Endothelial cell of umbilical vein (primary cell): ENCODE measurements around the gene GPR160. TPM values are rescaled to one million over a fixed set of nuclear protein-coding genes. Genes with fewer than 3 reads are reported as not detected.

Source experiments
- BruUV-seq: library from RNA; stranded (reverse); fragments of 400-500 nt; replicated peaks from 2 replicates; lab custom pipeline; 2021; lab: Mats Ljungman, UMichigan
- CTCF ChIA-PET: fragments of 300-600, 350-600 bp; sonication (Branson Sonifier 250); formaldehyde crosslinking; loops from one replicate; lab custom pipeline; 2021; ENCODE audit warnings: antibody characterized with exemption, inconsistent platforms; lab: Charles Lee
- POLR2A ChIA-PET: fragments of 300-600, 350-600 bp; sonication (Branson Sonifier 250); formaldehyde crosslinking; loops from one replicate; lab custom pipeline; 2021; ENCODE audit warnings: antibody characterized with exemption, inconsistent platforms; lab: Charles Lee
- DNase-seq: peaks from one replicate; pipeline ENCODE4 v3.0.0-alpha.2; 2011; ENCODE audit warnings: low read depth, low spot score
- FAIRE-seq: peaks from 2 replicates; lab custom pipeline; 2011; peaks lifted over from hg19 to GRCh38; lab: Jason Lieb, UNC
- H2AFZ ChIP-seq: 2 replicates; pipeline ENCODE4 v1.6.0; 2012; ENCODE audit warnings: low read depth, low read length, control low read depth, inconsistent platforms
- H3K27ac ChIP-seq: 2 replicates; pipeline ENCODE4 v1.5.1; 2011; ENCODE audit warnings: low read depth, mild to moderate bottlenecking, control low read depth, low read length, moderate library complexity; ENCODE audit not compliant: insufficient read depth
- H3K27me3 ChIP-seq, 2 experiments: 2 replicates each; pipeline versions ENCODE4 v1.6.0 to v1.6.1; 2011; ENCODE audit warnings: low read length in 2 of 2, mixed read lengths in 1 of 2; ENCODE audit not compliant: control insufficient read depth in 2 of 2, insufficient read depth in 2 of 2
- H3K36me3 ChIP-seq, 2 experiments: 2 replicates in 1 of 2; 3 replicates in 1 of 2; pipeline ENCODE4 v1.5.1; 2011; ENCODE audit warnings: low read length in 2 of 2, mild to moderate bottlenecking in 1 of 2, moderate library complexity in 1 of 2; ENCODE audit not compliant: control insufficient read depth in 2 of 2, insufficient read depth in 2 of 2; ENCODE audit errors: extremely low read depth in 1 of 2
- H3K4me1 ChIP-seq: 3 replicates; pipeline ENCODE4 v1.5.1; 2011; ENCODE audit warnings: mild to moderate bottlenecking, low read length; ENCODE audit not compliant: control insufficient read depth, insufficient read depth; ENCODE audit errors: extremely low read depth
- H3K4me2 ChIP-seq: 2 replicates; pipeline ENCODE4 v1.6.1; 2011; ENCODE audit warnings: low read length, control low read depth, mixed read lengths; ENCODE audit not compliant: insufficient read depth
- H3K4me3 ChIP-seq, 3 experiments: fragments of 200-600 bp in 1 of 3; sonication (generic), shearing (Covaris generic) in 1 of 3; replicated peaks in 1 of 3; 2 replicates each; pipeline ENCODE4 v1.5.1; 2011 to 2016; ENCODE audit warnings: control low read depth in 3 of 3, low read length in 3 of 3, mild to moderate bottlenecking in 2 of 3, inconsistent platforms in 1 of 3, low read depth in 1 of 3, moderate library complexity in 1 of 3; ENCODE audit not compliant: insufficient read depth in 1 of 3
- H3K79me2 ChIP-seq: 2 replicates; pipeline ENCODE4 v1.6.0; 2012; ENCODE audit warnings: low read length, inconsistent platforms; ENCODE audit not compliant: control insufficient read depth, insufficient read depth
- H3K9ac ChIP-seq: replicated peaks from 2 replicates; pipeline ENCODE3; 2011; ENCODE audit warnings: low read length, control low read depth; ENCODE audit not compliant: insufficient read depth; ENCODE audit errors: extremely low read depth
- H3K9me1 ChIP-seq: replicated peaks from 3 replicates; pipeline ENCODE4 v1.6.0; 2011; ENCODE audit warnings: mild to moderate bottlenecking, low read length; ENCODE audit not compliant: control insufficient read depth, insufficient read depth; ENCODE audit errors: extremely low read depth
- H3K9me3 ChIP-seq: replicated peaks from 2 replicates; pipeline ENCODE4 v1.5.1; 2012; ENCODE audit warnings: low read length, inconsistent platforms; ENCODE audit not compliant: control insufficient read depth, insufficient read depth
- H4K20me1 ChIP-seq: replicated peaks from 2 replicates; pipeline ENCODE3; 2011; ENCODE audit warnings: mild to moderate bottlenecking, low read length; ENCODE audit not compliant: control insufficient read depth, insufficient read depth; ENCODE audit errors: extremely low read depth
- EZH2 ChIP-seq: IDR thresholded peaks from 2 replicates; pipeline ENCODE4 v1.6.1; 2012; ENCODE audit warnings: borderline replicate concordance, low read depth, mild to moderate bottlenecking, moderate library complexity, low read length, inconsistent platforms; ENCODE audit not compliant: severe bottlenecking
- FOS ChIP-seq: IDR thresholded peaks from 2 replicates; pipeline ENCODE4 v1.6.1; 2011; ENCODE audit warnings: mild to moderate bottlenecking, low read length, moderate library complexity, borderline replicate concordance; ENCODE audit not compliant: insufficient read depth
- GATA2 ChIP-seq: IDR thresholded peaks from 2 replicates; pipeline ENCODE4 v1.7.0; 2011; ENCODE audit warnings: low read depth, mild to moderate bottlenecking, moderate library complexity, mixed read lengths, low read length; ENCODE audit not compliant: insufficient read length, insufficient read depth
- JUN ChIP-seq: IDR thresholded peaks from 2 replicates; pipeline ENCODE4 v1.6.1; 2011; ENCODE audit warnings: borderline replicate concordance, low read depth; ENCODE audit not compliant: insufficient read length, insufficient read depth
- MYC ChIP-seq: IDR thresholded peaks from one replicate; pipeline ENCODE4 v1.6.1; 2011; ENCODE audit warnings: mild to moderate bottlenecking, low read depth, low read length
- POLR2A ChIP-seq: IDR thresholded peaks from 2 replicates; pipeline ENCODE4 v1.6.1; 2012; ENCODE audit warnings: low read depth, mild to moderate bottlenecking, control low read depth, low read length
- POLR2AphosphoS5 ChIP-seq: IDR thresholded peaks from 2 replicates; pipeline ENCODE4 v1.6.1; 2012; ENCODE audit warnings: low read depth, mild to moderate bottlenecking, control low read depth, low read length, moderate library complexity; ENCODE audit not compliant: insufficient read depth
- dilution Hi-C: fragments of 300-500 bp; cut with MboI; formaldehyde crosslinking; loops from one replicate; pipeline ENCODE4 v1.15.0; 2019; ENCODE audit warnings: low sequenced_read_pairs; ENCODE audit not compliant: extremely low pct_ligation_motif_present
- intact Hi-C: fragments of 100-400 bp; cut with micrococcal nuclease; formaldehyde crosslinking; loops from one replicate; pipeline ENCODE4 v1.10.0; 2022
- polyA plus RNA-seq, 4 experiments: library from polyadenylated mRNA; depleted of rRNA in 3 of 4; stranded (reverse) in 3 of 4; unstranded in 1 of 4; fragments of >200 nt; gene quantifications; 2 replicates each; pipeline versions ENCODE4 v1.2.1 to v1.2.3, GENCODE V29; 2011 to 2012; ENCODE audit warnings: missing spikeins in 1 of 4
- total RNA-seq: library from RNA; stranded (reverse); gene quantifications from 2 replicates; pipeline ENCODE4 v1.2.3, GENCODE V29; 2021
- TF ChIP-seq, protein P1 (sequence below), 2 donors: IDR thresholded peaks; 1 replicate in 1 of 2; 2 replicates in 1 of 2; pipeline ENCODE4 v1.5.1; 2011; ENCODE audit warnings: low read length in 2 of 2, mild to moderate bottlenecking in 2 of 2, moderate library complexity in 2 of 2, control low read depth in 1 of 2, inconsistent platforms in 1 of 2, low read depth in 1 of 2; ENCODE audit not compliant: insufficient read depth in 1 of 2; ENCODE audit errors: extremely low read depth in 1 of 2
- TF ChIP-seq, protein P2 (sequence below): IDR thresholded peaks from 2 replicates; pipeline ENCODE4 v1.6.1; 2011; ENCODE audit not compliant: insufficient read depth, insufficient read length

The GPR160 gene
- total and polyA plus RNA-seq, 2 donors (not counting 3 experiments of a cell fraction or from before 2014, with no cell fraction given), result 0.39 to 1.3 TPM

- Histone ChIP-seq H3K27ac (no peak overlapping the region), H2AFZ (no peak overlapping the region), H3K4me3 (no peak overlapping the region), H3K9me1 (no peaks in the 10 kb centered on the region), H3K27me3 (no peaks in the 10 kb centered on the region), H3K36me3 (no peaks in the 10 kb centered on the region), H3K9ac (no peak overlapping the region), H3K9me3 (no peaks in the 10 kb centered on the region), H3K4me2 (no peak overlapping the region), H3K4me1 (no peaks in the 10 kb centered on the region), H4K20me1 (no peaks in the 10 kb centered on the region), H3K79me2 (no peaks in the 10 kb centered on the region)
- ChIA-PET CTCF (interaction anchor here (0.8 to 1.4 kb wide), 2 partner anchors 9 to 21 kb away, joined by 3 read pairs; no protein-coding TSS in a partner anchor), POLR2A (interaction anchor here (0.6 kb wide), 1 partner anchor 23 kb away, joined by 3 read pairs; no protein-coding TSS in a partner anchor)
- no TSS peak for BruUV-seq
- DNase-seq, result no peak
- dilution Hi-C loops, result no loop called here
- TF ChIP-seq POLR2A, result no peak
- TF ChIP-seq POLR2AphosphoS5, result no peak
- TF ChIP-seq EZH2, result no peak
- TF ChIP-seq, protein P1, sequence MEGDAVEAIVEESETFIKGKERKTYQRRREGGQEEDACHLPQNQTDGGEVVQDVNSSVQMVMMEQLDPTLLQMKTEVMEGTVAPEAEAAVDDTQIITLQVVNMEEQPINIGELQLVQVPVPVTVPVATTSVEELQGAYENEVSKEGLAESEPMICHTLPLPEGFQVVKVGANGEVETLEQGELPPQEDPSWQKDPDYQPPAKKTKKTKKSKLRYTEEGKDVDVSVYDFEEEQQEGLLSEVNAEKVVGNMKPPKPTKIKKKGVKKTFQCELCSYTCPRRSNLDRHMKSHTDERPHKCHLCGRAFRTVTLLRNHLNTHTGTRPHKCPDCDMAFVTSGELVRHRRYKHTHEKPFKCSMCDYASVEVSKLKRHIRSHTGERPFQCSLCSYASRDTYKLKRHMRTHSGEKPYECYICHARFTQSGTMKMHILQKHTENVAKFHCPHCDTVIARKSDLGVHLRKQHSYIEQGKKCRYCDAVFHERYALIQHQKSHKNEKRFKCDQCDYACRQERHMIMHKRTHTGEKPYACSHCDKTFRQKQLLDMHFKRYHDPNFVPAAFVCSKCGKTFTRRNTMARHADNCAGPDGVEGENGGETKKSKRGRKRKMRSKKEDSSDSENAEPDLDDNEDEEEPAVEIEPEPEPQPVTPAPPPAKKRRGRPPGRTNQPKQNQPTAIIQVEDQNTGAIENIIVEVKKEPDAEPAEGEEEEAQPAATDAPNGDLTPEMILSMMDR (IDR thresholded peaks at IDR 0.05; ENCODE audit: extremely low read depth in 1 of 2, insufficient read depth in 1 of 2, low read depth in 1 of 2, low read length in 2 of 2), result no peak
- TF ChIP-seq FOS, result no peak
- TF ChIP-seq GATA2, result no peak
- TF ChIP-seq, protein P2, sequence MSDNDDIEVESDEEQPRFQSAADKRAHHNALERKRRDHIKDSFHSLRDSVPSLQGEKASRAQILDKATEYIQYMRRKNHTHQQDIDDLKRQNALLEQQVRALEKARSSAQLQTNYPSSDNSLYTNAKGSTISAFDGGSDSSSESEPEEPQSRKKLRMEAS, result no peak
- TF ChIP-seq JUN, result no peak
- TF ChIP-seq MYC, result no peak
- no peak for FAIRE-seq
- intact Hi-C loops, result no loop called here
Measured at GRCh38 chr3:170058127-170058526, 20.3 kb downstream of the GPR160 start.
